Stimulated activated CD8-positive, alpha-beta memory T cell treated with anti-CD3 and anti-CD28 coated beads, Interleukin-15, amount 100 ng/mL, for 48 hours (primary cell): Measurements from ENCODE around the gene FXYD2.

Experiments used
- DNase-seq, 2 donors: peaks; one replicate each; pipeline ENCODE4 v3.0.0-alpha.2; 2020; ENCODE audit warnings: low read depth in 2 of 2

The FXYD2 gene

GRCh38 chr11:117796872-117797529 lies 27.5 kb downstream of the FXYD2 start, which contains the start of gene DSCAML1:
Gene DSCAML1, minus strand, starts transcription at chr11:117797216. Its CDS starts 137 bp downstream, at chr11:117797079.
- DNase-seq = no peak

DNA sequence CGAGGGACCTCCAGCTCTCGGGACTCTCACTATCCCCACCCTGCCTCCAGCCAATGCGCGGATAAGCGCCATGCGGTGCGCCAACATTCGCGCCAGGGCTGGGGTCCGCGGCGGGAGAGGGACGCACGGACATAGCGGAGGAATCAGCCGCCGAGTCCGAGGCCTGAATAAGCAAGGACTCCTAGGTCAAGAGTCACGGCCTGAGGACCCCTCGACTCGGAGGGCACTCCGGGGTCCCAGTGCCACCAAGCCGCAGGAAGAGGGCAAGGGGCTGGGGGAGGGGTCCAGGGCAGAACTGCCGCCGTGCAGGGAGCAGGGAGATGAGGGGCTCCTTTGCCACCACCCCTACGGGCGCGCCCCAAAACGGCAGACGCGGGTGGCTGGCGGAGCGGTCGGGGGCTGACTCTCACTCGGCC lies 28.1 kb downstream of the FXYD2 start:
- DNase-seq = no peak

DNA sequence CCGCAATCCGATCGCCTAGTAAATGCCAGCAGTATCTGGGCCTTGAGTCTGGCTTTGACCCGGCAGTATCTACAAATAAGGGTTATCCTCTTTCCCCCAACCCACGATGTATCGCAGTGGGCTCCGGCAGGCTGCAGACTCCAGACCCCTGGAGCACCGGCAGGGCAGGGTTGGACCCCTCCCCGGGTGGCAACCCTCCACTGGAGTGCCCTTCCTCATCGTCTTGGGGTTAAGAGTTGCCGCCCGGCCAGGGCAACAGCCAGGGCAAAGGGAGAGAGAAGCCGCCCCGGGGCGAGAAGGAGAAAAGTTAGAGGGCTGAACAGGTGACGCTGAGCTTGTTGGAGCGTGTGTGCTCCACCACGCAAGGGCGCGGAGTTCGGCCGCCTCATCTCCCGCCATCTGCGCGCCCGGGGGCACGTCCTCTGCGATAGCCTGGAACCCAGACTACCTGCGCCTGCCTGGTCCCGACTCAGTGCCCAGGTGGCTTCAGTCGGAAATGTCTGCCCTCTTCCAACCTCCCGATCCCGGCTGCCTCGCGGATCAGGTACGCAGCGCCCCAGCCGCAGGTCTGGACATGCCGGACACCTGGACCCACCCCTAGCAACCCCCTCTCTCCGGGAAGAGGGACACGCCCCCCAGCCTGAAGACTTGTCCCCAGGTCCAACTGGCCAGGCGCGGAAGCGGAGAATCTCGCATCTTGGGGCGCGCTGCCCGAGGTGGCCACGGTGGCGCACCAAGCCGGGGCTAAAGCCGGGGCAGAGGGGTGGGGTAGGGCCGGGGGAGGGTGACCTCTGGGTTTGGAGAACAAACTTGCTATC lies 28.7 kb downstream of the FXYD2 start:
- DNase-seq = no peak

DNA sequence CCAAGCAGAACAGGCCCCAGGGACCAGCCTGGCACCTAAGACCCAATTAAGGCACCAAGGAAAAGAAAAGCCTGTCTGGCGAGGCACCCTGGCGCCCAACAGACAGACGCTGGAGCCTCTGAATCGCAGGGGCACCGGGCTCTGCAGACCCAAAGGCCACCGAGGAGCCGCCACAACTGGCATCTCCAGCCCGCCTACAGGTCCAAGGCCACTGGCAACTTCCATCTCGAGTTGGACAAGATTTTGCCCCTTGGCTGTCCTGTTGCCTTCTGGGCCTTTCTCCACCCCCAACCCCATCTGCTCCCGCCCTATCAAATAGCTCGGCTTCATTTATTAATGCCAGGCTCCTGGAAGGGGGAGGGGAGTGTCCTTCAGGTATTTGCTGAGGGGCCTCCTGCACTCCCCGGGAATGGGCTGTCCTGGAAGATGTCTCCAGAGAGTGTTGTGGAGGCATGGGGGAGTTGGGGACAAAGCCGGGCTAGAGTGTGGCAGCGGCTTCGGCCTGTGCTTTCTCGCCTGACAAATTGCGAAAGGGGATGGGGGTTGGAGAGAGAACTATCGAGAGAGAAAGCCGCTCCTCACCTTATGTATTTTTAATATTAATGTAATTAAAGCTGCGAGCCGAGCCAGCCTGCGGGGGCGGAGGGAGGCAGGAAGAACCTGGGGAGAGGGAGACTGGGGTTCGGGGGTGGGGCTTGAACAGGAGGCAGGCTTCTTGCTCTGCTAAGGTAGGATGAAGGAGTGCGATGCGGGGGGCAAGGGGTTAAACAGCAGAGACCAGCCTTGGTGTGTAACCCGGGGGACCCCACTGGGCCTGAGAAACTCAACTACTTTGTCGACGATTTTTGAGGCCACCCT lies 29.5 kb downstream of the FXYD2 start:
- no peak for DNase-seq

DNA sequence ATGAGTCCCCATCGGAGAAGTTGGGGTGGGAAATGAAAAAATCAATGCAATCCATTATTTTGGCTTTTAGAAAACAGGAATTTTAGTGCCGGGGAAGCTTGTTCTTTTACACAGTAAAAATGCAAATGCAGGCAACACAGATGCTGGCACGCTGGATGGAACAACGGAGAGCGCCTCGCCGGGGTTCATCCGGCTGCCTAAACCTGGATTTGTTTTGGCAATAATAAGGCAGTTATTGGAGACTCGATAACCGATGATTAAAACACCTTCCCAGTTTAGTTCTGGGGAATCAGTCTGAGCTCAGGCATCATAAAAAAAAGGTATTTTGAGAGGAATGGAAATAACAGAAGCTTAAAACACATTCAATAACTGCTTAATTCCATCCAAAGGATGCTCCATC lies 30.4 kb downstream of the FXYD2 start:
- DNase-seq = no peak

- DNase-seq = no peak
These were observed 31.0 kb downstream of the FXYD2 start for GRCh38 chr11:117793583-117793982.

DNA sequence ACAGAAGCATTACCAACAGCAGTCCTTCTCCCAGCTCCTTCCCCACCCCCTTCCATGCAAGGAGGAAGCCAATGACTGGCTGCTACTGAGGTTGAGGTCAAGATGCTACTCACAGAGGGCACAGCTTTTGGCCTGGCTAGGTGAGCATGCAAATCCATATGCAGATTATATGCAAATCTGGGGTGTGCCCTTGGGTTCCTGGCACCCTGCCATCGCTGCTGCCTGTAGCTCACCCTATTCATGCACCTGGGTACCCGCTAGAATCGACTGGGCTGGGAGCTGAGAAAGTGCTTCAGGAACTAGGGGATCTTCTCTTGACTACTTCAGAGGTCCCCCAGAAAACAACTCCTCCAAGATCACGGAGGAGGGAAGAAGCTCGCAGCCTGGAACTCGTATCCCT lies 31.6 kb downstream of the FXYD2 start:
- no peak for DNase-seq

DNA sequence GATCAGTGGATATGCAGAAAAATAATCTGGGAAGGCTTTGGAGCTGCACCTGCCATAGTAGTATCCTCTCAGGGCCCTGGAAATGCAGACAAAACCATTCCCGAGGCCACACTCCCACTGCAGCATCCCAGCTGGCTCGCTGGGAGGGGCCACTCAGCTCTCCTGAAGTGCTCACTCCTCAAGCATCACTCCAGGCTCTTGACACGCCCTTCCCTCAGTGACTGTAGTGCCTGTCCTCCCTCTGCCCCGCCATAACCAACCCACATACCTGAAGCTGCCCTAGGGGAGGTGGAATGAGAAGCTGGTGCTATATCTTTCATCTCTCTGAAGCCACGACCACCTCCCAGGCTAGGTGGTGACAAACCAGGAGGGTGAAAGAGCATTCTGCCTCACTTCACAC lies 32.3 kb downstream of the FXYD2 start:
- no peak for DNase-seq

- DNase-seq = no peak
These were observed 34.3 kb downstream of the FXYD2 start for GRCh38 chr11:117790279-117790678.

DNA sequence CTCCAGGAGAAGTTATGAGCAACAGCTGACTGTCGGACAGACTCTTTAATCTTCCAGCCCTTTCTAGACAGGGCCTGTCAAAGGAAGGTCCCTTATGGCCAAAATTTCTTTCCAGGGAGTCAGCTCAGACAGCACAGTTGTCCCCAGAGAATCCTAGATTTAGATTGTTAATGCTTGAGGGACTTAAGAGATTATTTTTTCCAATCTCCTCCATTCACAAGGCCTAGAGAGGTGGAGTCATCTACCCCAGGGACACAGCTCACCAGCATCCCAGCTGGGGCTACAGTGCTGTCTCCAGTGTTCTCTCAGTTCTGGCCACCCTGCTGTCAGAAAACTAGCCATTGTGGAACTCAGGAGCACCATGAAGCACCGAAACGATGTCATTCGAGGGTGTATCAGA lies 35.3 kb downstream of the FXYD2 start:
- DNase-seq = no peak

DNA sequence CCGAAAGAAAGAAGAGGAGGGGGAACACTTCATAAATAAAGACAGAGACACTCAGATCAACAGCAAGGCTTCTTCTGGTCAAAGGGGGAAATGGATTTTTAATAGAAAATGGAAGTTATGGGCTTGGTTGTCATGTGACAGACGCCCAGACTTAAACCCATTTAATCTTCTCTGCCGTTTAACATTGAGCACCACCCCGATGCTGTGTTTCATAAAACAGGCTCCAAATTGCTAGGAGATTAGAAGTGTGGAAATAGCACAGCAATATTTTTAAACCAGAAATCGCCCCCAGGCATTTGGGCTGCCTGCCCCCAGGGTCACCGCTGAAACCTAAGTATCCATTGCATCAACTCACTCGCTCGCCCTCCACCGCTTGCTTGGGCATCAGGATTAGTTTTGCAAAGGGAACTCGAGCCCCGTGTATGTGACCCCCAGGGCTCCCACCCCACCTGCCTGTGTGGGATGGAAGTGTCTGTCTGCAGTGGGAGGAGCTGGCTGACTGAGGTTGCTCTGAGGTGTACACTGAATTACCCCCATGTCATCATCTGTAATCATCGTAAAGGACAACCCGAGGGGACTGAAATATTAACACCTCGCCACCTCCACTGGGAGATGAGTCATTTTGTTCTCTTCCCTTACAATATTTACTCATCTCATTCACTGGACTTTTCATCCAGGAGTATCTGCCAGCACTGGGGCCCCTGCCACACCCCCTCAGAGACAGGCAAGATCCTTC lies 38.2 kb downstream of the FXYD2 start:
- no peak for DNase-seq

DNA sequence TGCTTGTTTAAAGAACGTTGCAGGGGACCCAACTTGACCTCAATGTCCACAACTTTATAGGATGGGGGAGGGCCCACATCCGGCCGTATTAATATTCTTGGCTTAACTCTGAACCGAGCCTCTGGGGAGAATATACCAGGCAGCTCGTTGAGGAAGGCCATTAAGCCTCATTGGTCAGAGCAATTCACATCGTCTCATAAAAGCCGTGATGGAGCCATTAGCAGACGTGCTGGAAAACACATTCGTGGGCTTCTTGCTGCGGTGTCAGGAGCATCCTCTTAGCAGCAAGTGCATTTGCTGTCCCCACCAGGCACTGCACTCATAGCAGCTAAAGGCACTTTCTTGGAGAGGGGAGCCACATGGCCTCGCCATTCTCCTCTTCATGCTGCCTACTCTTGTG lies 42.4 kb downstream of the FXYD2 start:
- DNase-seq = no peak

DNA sequence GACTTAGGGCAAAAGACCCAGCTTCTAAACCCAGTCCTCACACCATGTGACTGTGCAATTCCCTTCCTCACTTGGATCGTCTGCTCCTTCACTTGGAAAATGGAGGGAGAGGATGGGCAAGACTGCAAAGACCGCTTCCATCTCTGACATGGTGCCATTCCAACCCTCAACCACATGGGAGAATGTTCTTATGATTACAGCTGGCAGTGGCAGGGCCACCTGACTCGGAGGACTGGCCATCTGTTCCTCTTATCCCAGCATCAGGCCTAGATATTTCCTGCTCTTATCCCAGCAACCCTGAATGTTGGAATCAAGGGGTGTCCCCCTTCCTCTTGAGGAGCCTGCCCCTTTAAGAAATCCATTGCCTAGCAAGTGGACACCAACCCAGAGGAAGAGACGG lies 42.9 kb downstream of the FXYD2 start:
- no peak for DNase-seq

GRCh38 chr11:117780456-117780855 lies 44.1 kb downstream of the FXYD2 start:
- no peak for DNase-seq

GRCh38 chr11:117774553-117774952 lies 50.0 kb downstream of the FXYD2 start:
- no peak for DNase-seq

- no peak for DNase-seq
These were observed 52.2 kb downstream of the FXYD2 start for GRCh38 chr11:117772360-117772759.

GRCh38 chr11:117771841-117772240 lies 52.7 kb downstream of the FXYD2 start:
- no peak for DNase-seq

- no peak for DNase-seq
These were observed 53.3 kb downstream of the FXYD2 start for GRCh38 chr11:117771197-117771596.

DNA sequence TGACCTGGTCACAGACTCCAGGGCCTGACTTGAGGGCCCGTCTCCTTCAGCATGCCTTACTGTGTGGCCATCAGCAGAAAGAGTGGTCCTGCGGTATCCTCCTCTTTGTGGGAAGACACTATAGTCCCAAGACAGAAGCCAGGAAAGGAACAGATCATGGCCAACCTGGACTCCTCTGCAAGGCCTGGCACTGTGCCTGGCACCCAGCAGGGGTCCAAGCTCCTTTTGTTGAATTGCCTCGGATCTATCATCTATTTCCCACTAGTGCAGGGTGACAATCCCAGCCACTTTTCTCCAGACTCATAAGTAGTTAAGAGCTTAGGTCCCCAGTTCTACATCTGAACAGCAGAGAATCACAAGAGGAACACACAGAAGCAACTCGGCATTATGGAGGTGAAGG lies 54.5 kb downstream of the FXYD2 start:
- no peak for DNase-seq
